GM18951 (cell line): ENCODE measurements around the gene LRRC45.

ENCODE experiments used
- POLR2A ChIP-seq: IDR thresholded peaks from 4 replicates; pipeline ENCODE4 v1.6.1; 2011; ENCODE audit warnings: mild to moderate bottlenecking; ENCODE audit not compliant: insufficient read length, insufficient read depth; ENCODE audit errors: extremely low read depth
- in situ Hi-C: fragments of 300-500 bp; cut with MboI; formaldehyde crosslinking; loops from one replicate; pipeline ENCODE4 v1.12.0; 2022; ENCODE audit warnings: low sequenced_read_pairs, mixed read lengths, inconsistent platforms; ENCODE audit not compliant: unreplicated experiment

LRRC45 gene

DNA sequence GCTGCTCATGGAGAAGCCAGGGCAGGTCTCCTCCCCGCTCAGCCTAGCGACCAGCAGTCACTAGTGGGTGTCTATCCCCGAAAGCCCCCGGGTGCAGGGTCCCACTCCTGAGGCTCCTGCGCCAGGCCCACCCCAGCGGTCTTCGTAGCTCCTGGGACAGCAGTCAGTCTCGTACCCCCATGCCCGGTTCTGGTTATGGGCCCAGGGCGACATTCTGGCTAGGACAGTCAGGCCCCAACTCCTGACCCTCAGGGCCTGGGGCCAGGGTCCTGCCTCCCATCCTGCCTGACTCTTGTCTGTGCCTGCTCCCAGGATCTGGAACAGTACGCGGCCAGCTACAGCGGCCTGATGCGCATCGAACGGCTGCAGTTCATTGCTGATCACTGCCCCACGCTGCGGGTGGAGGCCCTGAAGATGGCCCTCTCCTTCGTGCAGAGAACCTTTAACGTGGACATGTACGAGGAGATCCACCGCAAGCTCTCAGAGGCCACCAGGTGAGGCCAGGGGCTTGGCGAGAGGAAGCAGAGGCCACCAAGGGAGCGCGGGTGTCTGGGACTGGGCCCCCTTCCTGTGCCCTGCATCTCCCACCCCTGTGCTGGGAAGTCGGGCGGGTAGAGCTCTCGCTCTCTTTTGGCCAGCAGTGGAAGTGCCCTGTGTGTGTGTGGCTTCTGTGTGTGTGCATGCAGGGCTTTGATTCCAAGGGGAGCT, 30.6 kb downstream of the LRRC45 start:
- no peak for TF ChIP-seq POLR2A
- in situ Hi-C loops, result no loop called here

DNA sequence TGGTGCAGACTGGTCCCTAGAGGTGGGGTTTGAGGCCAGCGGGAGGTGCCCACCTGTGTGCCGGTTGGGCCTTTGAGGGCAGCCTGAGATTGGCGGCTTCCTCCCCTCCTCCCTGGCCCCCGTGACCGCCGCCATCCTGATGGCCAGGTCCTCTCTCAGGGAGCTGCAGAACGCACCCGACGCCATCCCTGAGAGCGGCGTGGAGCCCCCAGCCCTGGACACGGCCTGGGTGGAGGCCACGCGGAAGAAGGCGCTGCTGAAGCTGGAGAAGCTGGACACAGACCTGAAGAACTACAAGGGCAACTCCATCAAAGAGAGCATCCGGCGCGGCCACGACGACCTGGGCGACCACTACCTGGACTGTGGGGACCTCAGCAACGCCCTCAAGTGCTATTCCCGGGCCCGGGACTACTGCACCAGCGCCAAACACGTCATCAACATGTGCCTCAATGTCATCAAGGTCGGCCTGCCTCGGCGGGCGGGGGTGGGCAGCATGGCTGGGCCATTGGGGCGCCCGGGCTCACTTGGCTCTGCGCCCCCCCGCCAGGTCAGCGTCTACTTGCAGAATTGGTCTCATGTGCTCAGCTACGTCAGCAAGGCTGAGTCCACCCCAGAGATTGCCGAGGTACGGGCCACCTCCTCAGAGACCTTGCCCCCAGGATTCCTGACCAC, 31.4 kb downstream of the LRRC45 start:
- TF ChIP-seq POLR2A, result no peak
- in situ Hi-C loops, result no loop called here

GRCh38 chr17:82055023-82055964, 32.2 kb downstream of the LRRC45 start:
- no peak for TF ChIP-seq POLR2A
- in situ Hi-C loops, result no loop called here

GRCh38 chr17:82055965-82056728, 33.0 kb downstream of the LRRC45 start:
- in situ Hi-C loops, result no loop called here
- TF ChIP-seq POLR2A, result no peak

- in situ Hi-C loops, result no loop called here
- TF ChIP-seq POLR2A, result no peak
Observed at GRCh38 chr17:82056729-82057621, 33.9 kb downstream of the LRRC45 start.

GRCh38 chr17:82058230-82058854, 35.2 kb downstream of the LRRC45 start:
- no peak for TF ChIP-seq POLR2A
- in situ Hi-C loops, result no loop called here

DNA sequence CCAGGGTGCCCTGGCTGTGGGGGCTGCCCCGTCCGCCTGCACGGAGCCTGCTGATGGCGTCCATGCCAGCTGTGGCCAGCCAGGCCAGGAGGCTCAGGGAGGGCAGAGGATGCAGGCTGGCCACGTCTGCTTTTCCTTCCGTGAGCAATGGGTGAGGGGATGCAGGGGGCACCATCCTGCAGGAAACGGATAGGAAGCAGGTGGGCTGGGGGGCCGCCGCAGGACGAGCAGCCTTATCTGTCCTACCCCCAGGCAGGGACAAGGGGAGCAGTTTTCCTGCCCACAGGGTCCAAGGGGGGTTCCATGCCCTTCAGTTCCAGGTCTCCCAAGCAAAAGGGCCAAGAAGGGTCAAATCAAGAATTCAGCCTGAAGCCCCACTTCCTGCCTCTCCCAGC, 35.7 kb downstream of the LRRC45 start:
- in situ Hi-C loops, result no loop called here
- TF ChIP-seq POLR2A, result no peak

DNA sequence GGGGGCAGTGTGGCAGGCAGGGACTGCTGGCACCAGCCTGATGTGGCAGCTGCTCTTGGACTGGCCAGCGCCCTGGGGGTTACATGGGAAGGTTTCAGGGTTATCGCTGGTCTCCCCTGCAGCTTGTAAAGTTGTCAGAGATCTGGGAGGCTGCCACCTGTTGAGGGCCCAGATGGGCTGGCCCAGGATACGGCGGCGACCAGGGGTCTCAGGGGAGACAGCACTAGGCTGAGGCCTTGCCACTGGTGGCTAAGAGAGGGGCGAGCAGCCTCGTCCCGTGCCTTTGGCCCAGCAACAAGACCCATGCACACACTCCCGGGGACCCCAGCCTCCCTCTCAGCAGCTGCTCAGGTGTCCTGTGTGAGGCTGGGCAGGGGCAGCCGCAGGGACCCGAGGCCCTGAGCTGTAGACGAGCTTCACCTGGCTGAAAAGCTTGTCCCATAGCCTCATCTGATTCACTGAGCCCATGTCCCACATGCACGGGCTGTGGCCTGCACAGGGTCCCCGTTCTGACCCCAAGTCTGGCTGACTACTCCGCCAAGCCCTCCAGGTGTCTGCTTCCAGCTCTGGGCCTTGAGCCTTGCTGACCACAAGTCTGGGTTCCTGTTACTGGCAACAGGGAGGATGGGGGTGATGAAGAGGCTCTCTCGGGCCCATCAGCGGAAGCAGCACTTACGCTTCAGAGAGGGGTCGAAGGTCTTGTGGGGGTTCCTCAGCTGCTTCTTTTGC, 36.3 kb downstream of the LRRC45 start:
- peak; percentile 12 for TF ChIP-seq POLR2A
- in situ Hi-C loops, result no loop called here

GRCh38 chr17:82060001-82060380, 36.9 kb downstream of the LRRC45 start:
- in situ Hi-C loops, result no loop called here
- TF ChIP-seq POLR2A, result no peak

DNA sequence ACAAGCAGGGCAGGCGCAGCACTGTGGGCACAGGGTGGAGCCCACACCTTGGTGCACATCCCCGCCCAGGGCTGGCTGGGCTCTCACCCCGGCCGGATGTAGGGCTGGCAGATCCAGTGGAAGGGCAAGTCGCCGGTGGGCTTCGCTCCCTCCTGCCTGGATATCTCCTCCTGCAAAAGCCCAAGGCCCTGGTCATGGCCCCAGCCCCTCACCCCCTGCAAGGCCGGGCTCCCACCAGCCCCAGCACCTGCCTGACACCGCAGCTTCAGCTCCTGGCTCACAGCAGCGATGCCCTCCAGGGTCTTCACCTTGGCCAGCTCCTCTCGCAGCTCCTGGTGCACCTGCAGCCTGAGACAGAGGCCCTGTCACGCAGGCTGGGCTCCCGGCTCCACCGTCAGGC, 37.5 kb downstream of the LRRC45 start:
- no peak for TF ChIP-seq POLR2A

More for the DNA sequence above, 37.5 kb downstream of the LRRC45 start:
- in situ Hi-C loops, result no loop called here
